Mesendoderm (in vitro differentiated cells): Measurements from ENCODE around the gene TNS3.

ENCODE experiments used
- DNase-seq: peaks from one replicate; pipeline ENCODE4 v3.0.0; 2013
- H2AK5ac ChIP-seq: 2 replicates; pipeline ENCODE4 v1.6.1; 2013; ENCODE audit warnings: low read length, inconsistent platforms
- H2BK120ac ChIP-seq: 2 replicates; pipeline ENCODE4 v1.6.1; 2013; ENCODE audit warnings: low read depth, mild to moderate bottlenecking, low read length, moderate library complexity, mixed read lengths
- H2BK15ac ChIP-seq: replicated peaks from 2 replicates; pipeline ENCODE4 v1.6.1; 2013; ENCODE audit warnings: low read depth, mild to moderate bottlenecking, moderate library complexity
- H2BK5ac ChIP-seq: 2 replicates; pipeline ENCODE4 v1.6.1; 2013; ENCODE audit warnings: low read length, inconsistent platforms
- H3K18ac ChIP-seq: 2 replicates; pipeline ENCODE4 v1.6.1; 2013; ENCODE audit warnings: mild to moderate bottlenecking, low read length, mixed read lengths
- H3K23ac ChIP-seq: one replicate; pipeline ENCODE4 v1.6.1; 2013; ENCODE audit warnings: low read length
- H3K27ac ChIP-seq: 2 replicates; pipeline ENCODE4 v1.5.1; 2013; ENCODE audit warnings: low read depth, mild to moderate bottlenecking, inconsistent platforms, low read length, moderate library complexity
- H3K27me3 ChIP-seq: 2 replicates; pipeline ENCODE4 v1.6.1; 2013; ENCODE audit warnings: low read length, control low read depth, mild to moderate bottlenecking, inconsistent platforms; ENCODE audit not compliant: insufficient read depth, poor library complexity
- H3K36me3 ChIP-seq: 2 replicates; pipeline ENCODE4 v1.6.1; 2013; ENCODE audit warnings: low read length, inconsistent platforms; ENCODE audit not compliant: control insufficient read depth, insufficient read depth
- H3K4ac ChIP-seq: one replicate; pipeline ENCODE4 v1.6.1; 2013; ENCODE audit warnings: low read depth, mild to moderate bottlenecking, low read length, moderate library complexity
- H3K4me1 ChIP-seq: 2 replicates; pipeline ENCODE4 v1.6.1; 2013; ENCODE audit warnings: low read depth, low read length, inconsistent platforms; ENCODE audit not compliant: control insufficient read depth
- H3K4me2 ChIP-seq: 2 replicates; pipeline ENCODE4 v1.6.1; 2013; ENCODE audit warnings: low read length
- H3K4me3 ChIP-seq: 2 replicates; pipeline ENCODE4 v1.5.1; 2013; ENCODE audit warnings: mild to moderate bottlenecking, low read length
- H3K56ac ChIP-seq: one replicate; pipeline ENCODE4 v1.6.1; 2013; ENCODE audit warnings: low read length
- H3K79me1 ChIP-seq: 2 replicates; pipeline ENCODE4 v1.6.1; 2013; ENCODE audit warnings: low read length, inconsistent platforms
- H3K79me2 ChIP-seq: 2 replicates; pipeline ENCODE4 v1.6.1; 2013; ENCODE audit warnings: mild to moderate bottlenecking, low read length; ENCODE audit not compliant: control insufficient read depth, insufficient read depth
- H3K9ac ChIP-seq: 2 replicates; pipeline ENCODE4 v1.6.1; 2013; ENCODE audit warnings: low read length, inconsistent platforms
- H4K5ac ChIP-seq: one replicate; pipeline ENCODE4 v1.6.1; 2013; ENCODE audit warnings: low read length
- H4K8ac ChIP-seq: one replicate; pipeline ENCODE4 v1.6.1; 2013; ENCODE audit warnings: low read depth, mild to moderate bottlenecking, control low read depth, low read length, moderate library complexity
- WGBS: extraction: QIAGEN DNeasy Blood & Tissue Kit; methylation state at CpG from one replicate; pipeline ENCODE4 v1.1.7; 2013; ENCODE audit warnings: low lambda C conversion rate, missing lambda C conversion rate; ENCODE audit not compliant: insufficient coverage; ENCODE audit errors: extremely low coverage; 5-methylcytosine and 5-hydroxymethylcytosine counted together

Gene TNS3

DNA sequence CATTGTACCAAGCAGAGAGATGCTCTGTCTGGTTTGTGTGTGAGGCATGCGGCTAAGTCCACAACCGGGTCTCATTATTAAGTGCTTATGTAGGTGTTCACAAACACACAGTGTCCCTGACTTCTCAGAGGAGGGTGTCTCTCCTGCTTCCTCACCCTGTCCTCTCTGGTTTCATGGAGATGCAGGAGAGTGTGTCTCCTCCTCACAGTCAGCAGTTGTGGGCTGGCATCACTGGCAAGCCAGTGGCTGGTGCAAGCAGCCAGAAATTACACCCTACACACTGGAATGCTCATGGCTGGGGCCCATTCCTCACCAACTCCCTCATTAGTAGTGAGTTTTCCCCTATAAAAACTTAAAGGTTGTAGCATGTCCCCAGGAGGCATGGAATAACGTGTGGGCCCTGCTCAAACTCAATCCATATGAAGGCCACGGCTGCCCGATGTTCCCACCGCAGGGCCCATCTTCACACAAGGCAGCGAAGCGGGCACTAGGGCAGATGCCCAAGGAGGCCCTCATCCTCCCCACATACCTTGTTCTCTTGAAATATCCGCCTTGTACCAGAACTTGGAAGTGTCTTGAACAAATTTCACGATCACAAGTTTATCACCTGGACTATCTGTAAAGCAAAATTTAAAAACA, 280.1 kb downstream of the TNS3 start:
- no peaks in the 10 kb centered on the region for H3K36me3 ChIP-seq
- no peak for DNase-seq
- H3K27ac ChIP-seq, result no peak overlapping the region
- no peak overlapping the region for H2BK15ac ChIP-seq
- no CpG with 5 or more reads among the region's 10 CpGs for WGBS
- no peaks in the 10 kb centered on the region for H3K79me1 ChIP-seq
- H2BK120ac ChIP-seq, result no peak overlapping the region
- no peak overlapping the region for H3K56ac ChIP-seq
- H3K79me2 ChIP-seq, result no peaks in the 10 kb centered on the region
- no peak overlapping the region for H3K4me2 ChIP-seq
- no peak overlapping the region for H4K8ac ChIP-seq
- no peak overlapping the region for H2BK5ac ChIP-seq
- H3K4me1 ChIP-seq, result no peaks in the 10 kb centered on the region
- no peak overlapping the region for H3K4ac ChIP-seq
- H4K5ac ChIP-seq, result no peak overlapping the region
- H3K23ac ChIP-seq, result no peak overlapping the region
- no peak overlapping the region for H3K9ac ChIP-seq
- no peak overlapping the region for H3K4me3 ChIP-seq
- no peak overlapping the region for H3K18ac ChIP-seq
- H3K27me3 ChIP-seq, result no peaks in the 10 kb centered on the region
- H2AK5ac ChIP-seq, result no peak overlapping the region

- H3K4ac ChIP-seq, result no peak overlapping the region
- no peaks in the 10 kb centered on the region for H3K79me2 ChIP-seq
- no peak overlapping the region for H3K18ac ChIP-seq
- H3K27me3 ChIP-seq, result no peaks in the 10 kb centered on the region
- no peak overlapping the region for H2BK120ac ChIP-seq
- no peak overlapping the region for H3K23ac ChIP-seq
- H3K4me3 ChIP-seq, result no peak overlapping the region
- H2AK5ac ChIP-seq, result no peak overlapping the region
- H3K56ac ChIP-seq, result no peak overlapping the region
- H3K9ac ChIP-seq, result no peak overlapping the region
- DNase-seq, result peak; percentile 58
- WGBS, result no CpG with 5 or more reads among the region's 6 CpGs
- no peak overlapping the region for H2BK5ac ChIP-seq
- H3K4me2 ChIP-seq, result no peak overlapping the region
- no peaks in the 10 kb centered on the region for H3K79me1 ChIP-seq
- no peak overlapping the region for H4K8ac ChIP-seq
- H3K36me3 ChIP-seq, result no peaks in the 10 kb centered on the region
- H3K4me1 ChIP-seq, result no peaks in the 10 kb centered on the region
- H4K5ac ChIP-seq, result no peak overlapping the region
- H2BK15ac ChIP-seq, result no peak overlapping the region
- H3K27ac ChIP-seq, result no peak overlapping the region
Observed at GRCh38 chr7:47301105-47301477, 280.8 kb downstream of the TNS3 start.

DNA sequence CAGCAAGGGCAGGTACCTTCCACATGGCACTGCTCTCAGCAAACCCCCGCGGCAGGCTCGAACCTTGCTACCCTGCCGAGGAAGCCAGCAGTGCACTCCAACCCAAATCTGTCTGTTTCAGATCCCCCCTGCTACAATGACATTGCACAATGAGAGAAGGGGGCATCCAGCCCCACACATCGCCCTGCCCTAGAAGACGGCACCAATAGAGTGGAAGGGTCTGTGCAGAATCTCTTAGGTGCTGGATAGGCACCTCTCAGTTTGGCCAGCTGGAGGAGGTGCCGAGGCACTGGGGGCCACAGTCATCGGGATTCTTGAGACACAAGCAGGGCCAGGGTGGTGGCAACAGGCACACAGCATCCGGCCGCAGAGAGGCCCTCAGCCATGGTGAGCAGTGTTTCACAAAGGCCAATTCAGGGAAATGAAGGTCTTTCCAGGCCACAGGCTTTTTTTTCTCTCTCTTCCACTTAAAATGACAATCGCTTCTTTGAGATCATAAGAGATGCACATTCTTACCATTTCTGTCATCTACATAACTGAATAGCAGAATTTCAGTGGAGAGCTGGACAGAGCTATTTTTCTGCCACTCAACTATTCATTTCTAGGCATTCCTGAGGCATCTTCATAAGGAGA, 281.3 kb downstream of the TNS3 start:
- Histone ChIP-seq H2BK120ac (no peak overlapping the region), H3K79me1 (no peaks in the 10 kb centered on the region), H3K79me2 (no peaks in the 10 kb centered on the region), H2BK15ac (no peak overlapping the region), H4K8ac (no peak overlapping the region), H3K9ac (no peak overlapping the region), H2BK5ac (no peak overlapping the region), H3K4me3 (no peak overlapping the region), H3K4ac (no peak overlapping the region), H3K36me3 (no peaks in the 10 kb centered on the region), H3K18ac (no peak overlapping the region), H3K27me3 (no peaks in the 10 kb centered on the region), H3K4me2 (no peak overlapping the region), H3K23ac (no peak overlapping the region), H3K56ac (no peak overlapping the region), H3K4me1 (no peaks in the 10 kb centered on the region), H4K5ac (no peak overlapping the region), H3K27ac (no peak overlapping the region), H2AK5ac (no peak overlapping the region)
- DNase-seq, result no peak
- WGBS, result no CpG with 5 or more reads among the region's 11 CpGs

GRCh38 chr7:47299496-47299895, 282.4 kb downstream of the TNS3 start:
- Histone ChIP-seq H2BK15ac (no peak overlapping the region), H4K8ac (no peak overlapping the region), H3K27me3 (no peaks in the 10 kb centered on the region), H2AK5ac (no peak overlapping the region), H4K5ac (no peak overlapping the region), H3K27ac (no peak overlapping the region), H3K4me2 (no peak overlapping the region), H3K79me2 (no peaks in the 10 kb centered on the region), H2BK5ac (no peak overlapping the region), H3K79me1 (no peaks in the 10 kb centered on the region), H3K9ac (no peak overlapping the region), H2BK120ac (no peak overlapping the region), H3K4ac (no peak overlapping the region), H3K4me3 (no peak overlapping the region), H3K18ac (no peak overlapping the region), H3K36me3 (no peaks in the 10 kb centered on the region), H3K23ac (no peak overlapping the region), H3K4me1 (no peaks in the 10 kb centered on the region), H3K56ac (no peak overlapping the region)
- no CpG with 5 or more reads among the region's 8 CpGs for WGBS
- no peak for DNase-seq

GRCh38 chr7:47298636-47299035, 283.3 kb downstream of the TNS3 start:
- no peaks in the 10 kb centered on the region for H3K36me3 ChIP-seq

GRCh38 chr7:47297120-47297519, 284.8 kb downstream of the TNS3 start:
- H4K5ac ChIP-seq, result no peak overlapping the region
- no peak overlapping the region for H2BK15ac ChIP-seq
- H3K23ac ChIP-seq, result no peak overlapping the region
- no peak overlapping the region for H3K9ac ChIP-seq
- no peak overlapping the region for H3K27ac ChIP-seq
- DNase-seq, result no peak
- no peaks in the 10 kb centered on the region for H3K36me3 ChIP-seq
- no peak overlapping the region for H3K18ac ChIP-seq
- no CpG with 5 or more reads among the region's 8 CpGs for WGBS
- H3K4me2 ChIP-seq, result no peak overlapping the region
- no peaks in the 10 kb centered on the region for H3K4me1 ChIP-seq
- no peak overlapping the region for H3K56ac ChIP-seq
- H3K79me1 ChIP-seq, result no peaks in the 10 kb centered on the region
- no peak overlapping the region for H2AK5ac ChIP-seq
- H2BK120ac ChIP-seq, result no peak overlapping the region
- no peak overlapping the region for H2BK5ac ChIP-seq
- H3K79me2 ChIP-seq, result no peaks in the 10 kb centered on the region
- H3K4me3 ChIP-seq, result no peak overlapping the region
- no peaks in the 10 kb centered on the region for H3K27me3 ChIP-seq
- H4K8ac ChIP-seq, result no peak overlapping the region
- no peak overlapping the region for H3K4ac ChIP-seq

More at GRCh38 chr7:47298636-47299035, 283.3 kb downstream of the TNS3 start:
- Histone ChIP-seq H3K23ac (no peak overlapping the region), H3K79me2 (no peaks in the 10 kb centered on the region), H3K56ac (peak overlapping the region; percentile 34), H3K4ac (no peak overlapping the region), H3K4me3 (no peak overlapping the region), H4K5ac (no peak overlapping the region), H2AK5ac (no peak overlapping the region), H2BK15ac (no peak overlapping the region), H4K8ac (no peak overlapping the region), H3K4me1 (no peaks in the 10 kb centered on the region), H3K27ac (no peak overlapping the region), H3K27me3 (no peaks in the 10 kb centered on the region), H2BK5ac (no peak overlapping the region), H3K4me2 (no peak overlapping the region), H3K18ac (no peak overlapping the region), H2BK120ac (no peak overlapping the region), H3K9ac (no peak overlapping the region), H3K79me1 (no peaks in the 10 kb centered on the region)
- no CpG with 5 or more reads among the region's 12 CpGs for WGBS
- no peak for DNase-seq
